ENCODE results near the gene TUBA1C.
A peak's percentile ranks its signal among the peaks of the same experiment; 100 is the strongest.
"Not testable (repeated sequence)": the region's sequence is repeated elsewhere in the genome, so short reads cannot be mapped to it uniquely, and the experiment has no call there.

Gene TUBA1C

GRCh38 chr12:49310451-49311000 lies 45.6 kb downstream of the TUBA1C start:
- not testable (repeated sequence) for DNase-seq (ENCODE audit: low spot score)

GRCh38 chr12:49314811-49315210 lies 49.9 kb downstream of the TUBA1C start:
- DNase-seq (ENCODE audit: low spot score) = no peak

GRCh38 chr12:49317118-49317517 lies 52.2 kb downstream of the TUBA1C start:
- DNase-seq (ENCODE audit: low spot score) = not testable (repeated sequence)

- DNase-seq (ENCODE audit: low spot score) = not testable (repeated sequence)
Measured at GRCh38 chr12:49320411-49321103, 55.7 kb downstream of the TUBA1C start.

- no peak for DNase-seq (ENCODE audit: low spot score)
Measured at GRCh38 chr12:49322367-49322707, 57.5 kb downstream of the TUBA1C start.

- DNase-seq (ENCODE audit: low spot score) = peak; percentile 99
Measured at GRCh38 chr12:49322708-49323523, 58.0 kb downstream of the TUBA1C start, which contains the start of gene TROAP. TSS of gene TROAP (plus strand) at chr12:49323255. CDS start at chr12:49323609, 354 bp downstream.

- DNase-seq (ENCODE audit: low spot score) = no peak
Measured at GRCh38 chr12:49323524-49324097, 58.7 kb downstream of the TUBA1C start.

Data from GM03348 (cell line).